SK-N-MC (cell line): ENCODE data around the gene STK17B.

Source experiments
- EZH2 ChIP-seq: fragments of 200-600 bp; sonication (generic); IDR thresholded peaks from one replicate; pipeline ENCODE4 v1.6.1; 2017; ENCODE audit warnings: antibody characterized with exemption
- FOXP2 ChIP-seq: optimal IDR thresholded peaks from 2 replicates; pipeline ENCODE3; 2011; ENCODE audit warnings: mild to moderate bottlenecking, moderate library complexity; ENCODE audit not compliant: insufficient read depth; ENCODE audit errors: extremely low read length, control extremely low read depth
- POLR2AphosphoS5 ChIP-seq: IDR thresholded peaks from 2 replicates; pipeline ENCODE4 v1.6.1; 2012; ENCODE audit warnings: mild to moderate bottlenecking, low read depth, low read length, borderline replicate concordance

DNA sequence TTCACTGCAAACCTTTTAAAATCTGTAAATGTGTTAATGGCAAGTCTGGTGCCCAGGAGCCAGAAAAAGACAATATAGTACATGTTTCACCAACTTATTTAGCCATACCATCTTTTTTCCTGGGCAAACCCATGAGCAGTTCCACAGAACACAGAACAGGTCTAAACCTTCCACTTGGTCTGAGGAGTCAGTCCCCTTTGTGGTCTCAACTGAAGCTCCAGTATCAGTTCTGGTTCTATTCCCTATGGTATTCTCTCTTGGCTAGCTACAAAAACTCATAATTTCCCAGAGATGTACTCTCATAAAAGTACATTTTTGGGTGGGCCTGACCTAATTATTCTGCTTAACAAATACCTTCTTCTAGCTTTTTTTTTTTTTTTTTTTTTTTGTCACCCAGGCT, 31.2 kb downstream of the STK17B start:
- TF ChIP-seq POLR2AphosphoS5 (no peak), EZH2 (no peak), FOXP2 (no peak)
